Posterior cingulate gyrus (tissue), 11 donors: Measurements from ENCODE around the gene CLPSL2.

ENCODE experiments used
- DNase-seq, 10 donors: peaks; one replicate each; pipeline versions ENCODE4 v3.0.0 to v3.0.0-alpha.2; 2020 to 2021; ENCODE audit warnings: mixed read lengths in 3 of 10
- intact Hi-C: fragments of 100-400 bp; cut with DNase I; formaldehyde crosslinking; loops from one replicate; pipeline ENCODE4 v1.15.1; 2023

Gene CLPSL2, protein sequence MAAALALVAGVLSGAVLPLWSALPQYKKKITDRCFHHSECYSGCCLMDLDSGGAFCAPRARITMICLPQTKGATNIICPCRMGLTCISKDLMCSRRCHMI

DNA sequence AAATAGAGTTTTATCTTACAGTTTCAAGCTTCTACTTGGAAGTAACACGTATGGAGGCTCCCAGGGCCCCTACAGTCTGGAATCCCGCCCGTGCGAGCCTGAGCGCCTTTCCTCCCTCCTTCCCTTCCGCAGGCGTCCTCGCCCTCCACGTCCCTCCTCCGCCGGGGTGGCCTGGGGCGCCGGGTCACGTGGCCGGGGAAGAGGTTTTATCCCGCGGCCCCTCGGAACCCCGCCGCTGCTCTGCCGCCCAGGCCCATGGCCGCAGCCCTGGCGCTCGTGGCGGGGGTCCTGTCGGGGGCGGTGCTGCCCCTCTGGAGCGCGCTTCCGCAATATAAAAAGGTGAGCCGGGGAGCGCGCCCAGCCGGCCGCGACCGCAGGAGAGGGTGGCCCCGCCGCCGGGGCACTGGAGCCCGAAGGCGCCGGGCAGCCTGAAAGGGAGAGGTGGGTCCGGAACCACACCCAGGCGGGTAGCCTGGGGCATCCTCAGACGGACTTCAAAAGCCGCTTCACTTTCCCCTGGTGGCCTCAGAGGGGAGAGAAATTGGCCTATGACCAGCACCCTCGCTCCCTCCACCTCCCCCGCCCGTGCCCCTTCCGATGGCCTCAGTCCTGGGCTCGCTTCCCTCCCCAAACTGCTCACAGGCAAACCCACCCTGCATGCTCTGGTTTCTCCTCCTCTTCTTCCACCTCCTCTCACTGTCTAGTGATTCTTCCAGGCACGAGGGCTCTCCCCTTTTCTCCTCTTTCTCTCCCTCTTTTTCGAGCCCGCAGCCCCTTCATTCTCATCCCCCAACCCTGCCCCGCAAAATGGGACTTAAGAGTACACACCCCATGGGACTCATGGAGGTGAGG, at the start of gene CLPSL2:
Gene CLPSL2 (plus strand): TSS at position 235 of the 852 bp plus-strand sequence. CDS start 21 bp downstream, at position 256.
- intact Hi-C loops: no loop called here
- peak in 1 of 10 donors; percentile 80 for DNase-seq

DNA sequence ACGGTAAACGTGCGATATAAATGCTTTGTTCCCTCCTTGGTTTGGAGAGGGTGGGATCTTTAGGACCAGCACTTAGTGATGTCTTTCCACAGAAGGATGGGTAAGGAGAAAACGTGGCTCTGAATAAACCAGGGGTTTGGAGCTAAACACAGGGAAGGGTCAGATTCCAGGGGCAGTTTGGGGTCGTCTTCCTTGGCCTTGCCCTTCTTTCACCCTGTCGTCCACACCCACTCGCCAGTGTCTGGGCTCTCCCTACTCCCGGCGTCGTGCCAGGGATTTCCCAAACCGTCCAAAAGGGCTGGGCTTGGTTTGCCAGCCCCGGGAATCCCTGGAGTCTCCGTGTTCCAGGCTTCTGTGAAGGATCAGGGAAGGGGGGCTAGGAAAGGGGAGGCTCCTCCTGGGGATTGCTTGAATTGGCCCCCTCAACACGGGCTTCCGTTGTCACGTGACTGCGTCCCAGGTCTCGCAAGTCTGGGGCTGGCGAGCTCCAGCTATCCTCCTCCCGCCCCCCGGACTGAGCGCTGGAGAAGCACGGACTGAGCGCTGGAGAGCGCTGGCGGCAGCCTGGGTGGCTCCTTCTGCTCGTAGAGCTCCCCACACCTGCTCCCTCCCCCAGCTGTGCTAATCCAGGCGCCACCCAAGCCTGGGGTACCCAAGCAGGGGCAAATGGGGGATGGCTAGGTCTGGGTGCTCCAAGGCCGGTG, 49.0 kb upstream of the CLPSL2 start:
- intact Hi-C loops: no loop called here
- peak; percentile 58 to 97 (median 77) for DNase-seq

DNA sequence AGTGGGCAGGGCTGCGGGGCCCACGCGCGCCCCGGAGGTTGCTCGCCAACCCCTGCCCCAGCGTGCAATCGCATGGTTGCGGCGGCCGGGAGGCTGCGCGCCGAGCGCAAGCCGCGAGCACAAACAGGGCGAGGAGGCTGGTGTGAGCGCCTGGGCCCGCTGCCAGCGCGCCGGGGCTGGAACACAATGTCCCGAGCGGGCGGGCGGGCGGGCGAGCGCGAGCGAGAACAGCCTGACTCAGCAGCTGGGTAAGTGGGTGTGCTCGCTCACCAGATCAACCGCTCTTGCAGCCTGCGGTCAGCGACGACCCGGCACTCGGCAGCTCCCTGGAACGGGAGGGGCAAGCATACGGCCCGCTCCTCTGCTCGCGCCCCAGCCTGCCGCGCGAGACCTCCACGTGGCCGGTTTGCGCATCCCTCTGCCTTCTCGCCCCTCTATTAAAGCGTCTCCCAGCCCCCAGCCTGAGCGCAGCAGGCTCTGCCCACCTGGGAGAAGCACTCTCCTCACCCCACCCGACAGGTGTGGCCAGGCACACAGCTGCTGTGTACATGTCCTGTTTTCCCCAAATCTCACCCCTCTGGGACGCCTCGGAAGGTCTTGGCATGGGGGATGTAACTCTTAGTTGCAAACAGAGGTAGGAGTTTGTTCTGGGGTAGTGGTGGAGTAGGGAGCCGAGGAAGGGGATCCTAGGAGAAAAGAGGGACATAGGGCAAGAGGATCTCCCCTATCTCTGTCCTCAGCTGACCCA, 48.3 kb upstream of the CLPSL2 start:
- peak; percentile 77 to 98 (median 89) for DNase-seq
- intact Hi-C loops: no loop called here

DNA sequence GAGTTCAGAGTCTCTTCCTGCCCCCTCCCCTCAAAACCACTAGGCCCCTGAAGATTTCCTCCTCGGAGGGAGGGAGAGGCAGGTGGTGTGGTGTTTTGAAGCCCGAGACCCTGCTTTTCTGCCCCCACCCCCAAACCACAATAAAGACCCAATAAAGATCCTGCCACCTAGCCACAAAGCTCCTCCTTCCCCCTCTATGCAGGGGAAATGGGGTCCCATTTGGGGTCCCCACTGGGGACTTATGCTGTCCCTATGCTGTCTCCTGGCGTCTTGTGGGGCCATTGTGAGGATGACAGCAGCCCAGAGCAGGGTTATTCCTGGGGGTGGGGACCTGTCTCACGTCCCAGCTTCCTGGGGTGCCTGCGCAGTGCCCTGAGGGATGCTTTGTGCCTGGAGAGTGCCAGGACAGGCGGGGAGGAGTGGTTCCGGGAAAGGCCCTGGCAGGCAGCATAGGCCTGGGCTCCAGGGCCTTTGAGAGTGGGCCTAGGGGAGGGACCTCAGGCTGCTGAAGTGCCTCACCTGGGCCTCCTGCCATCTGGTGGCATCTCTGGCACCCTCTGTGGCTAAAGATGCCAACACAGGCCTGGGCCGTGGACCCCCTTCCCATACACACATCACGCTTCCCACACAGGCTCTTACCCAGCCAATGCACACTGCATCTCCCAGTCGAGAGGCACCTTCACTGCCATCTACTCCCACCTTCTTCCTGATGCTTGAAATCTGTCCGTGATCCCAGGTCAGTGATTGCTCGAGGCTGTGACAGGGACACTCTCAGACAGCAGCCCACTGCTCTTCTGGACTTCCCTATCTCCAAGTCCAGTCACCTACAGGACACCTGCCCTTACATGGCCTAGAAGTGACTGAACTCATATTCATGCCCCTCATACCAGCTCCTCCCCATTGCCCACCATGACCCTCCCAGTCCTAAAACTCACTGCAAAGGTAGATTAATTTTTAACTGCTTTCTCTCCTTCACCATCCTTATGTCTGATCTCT, 47.4 kb upstream of the CLPSL2 start:
- intact Hi-C loops: no loop called here
- DNase-seq: peak in 7 of 10 donors; percentile 11 to 90 (median 59)

DNA sequence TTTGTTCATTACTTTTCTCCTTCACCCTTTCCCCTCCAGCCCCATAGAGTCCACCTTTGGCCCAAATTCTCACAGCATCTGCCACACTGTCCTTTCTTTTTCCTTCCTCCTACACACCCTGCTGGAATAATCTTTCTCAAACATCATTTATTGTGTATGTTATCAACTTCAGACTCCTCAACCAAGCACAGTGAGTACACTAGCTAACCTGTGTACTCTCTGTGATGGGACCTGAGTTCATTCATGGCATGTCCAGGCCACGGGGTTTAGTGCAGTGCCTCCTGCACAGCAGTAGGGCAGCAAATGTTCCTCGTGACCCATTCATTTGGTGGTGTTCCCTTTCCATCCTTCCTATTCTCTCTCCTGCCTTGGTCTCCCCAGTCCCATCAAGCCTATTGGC, 46.7 kb upstream of the CLPSL2 start:
- intact Hi-C loops: loop anchor here (5.0 kb wide), 1 partner anchor 127 kb away; no protein-coding TSS in a partner anchor
- DNase-seq: peak in 2 of 10 donors; percentile 5 to 8

DNA sequence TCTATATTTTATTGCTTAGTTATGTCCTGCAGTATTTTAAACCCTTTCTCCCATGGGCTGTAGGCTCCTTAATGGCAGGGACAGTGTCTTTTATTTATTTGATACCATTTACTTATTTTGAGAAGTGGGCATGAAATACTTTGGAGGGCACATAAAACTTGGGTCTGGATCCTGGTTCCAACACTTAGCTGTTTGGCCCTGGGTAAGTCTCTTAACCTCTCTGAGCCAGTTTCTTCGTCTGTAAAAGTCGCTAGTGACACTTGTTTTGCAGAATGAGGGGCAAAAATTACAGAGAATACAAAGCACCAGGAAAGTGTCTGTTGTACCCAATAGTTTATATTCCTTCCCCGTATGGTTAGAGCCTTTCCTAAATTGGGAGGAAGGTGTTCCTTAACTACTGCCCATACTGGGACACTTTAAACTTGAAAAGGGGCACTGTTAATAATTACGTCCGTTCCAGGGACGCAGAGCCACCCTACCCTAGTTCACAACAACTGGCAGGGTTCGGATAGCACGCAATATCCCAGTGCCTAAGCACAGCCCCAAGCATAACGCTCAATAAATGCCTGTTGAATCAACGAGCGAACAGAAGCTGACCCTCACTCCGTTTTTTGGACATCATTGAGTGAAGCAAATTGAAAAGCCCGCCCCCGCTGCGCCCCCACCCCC, 45.5 kb upstream of the CLPSL2 start:
- no peak for DNase-seq
- intact Hi-C loops: loop anchor here (5.0 kb wide), 1 partner anchor 129 kb away; no protein-coding TSS in a partner anchor

DNA sequence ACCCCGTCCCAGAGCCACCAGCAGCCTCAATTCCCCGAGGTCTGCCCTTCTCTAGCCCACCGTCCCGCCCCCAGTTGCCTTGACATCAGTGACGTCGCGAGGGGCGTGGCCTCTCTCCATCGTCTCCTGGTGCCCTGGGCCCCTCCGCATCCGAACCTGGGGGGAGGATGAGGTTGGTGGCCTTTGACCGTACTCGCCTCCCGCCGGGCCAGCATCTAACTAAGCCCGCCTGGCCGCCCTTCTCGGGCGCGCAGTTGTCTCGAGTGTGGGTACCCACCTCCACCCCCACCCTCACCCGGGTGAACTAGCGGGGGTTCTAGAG, 45.0 kb upstream of the CLPSL2 start:
- intact Hi-C loops: loop anchor here (5.0 kb wide), 1 partner anchor 129 kb away; no protein-coding TSS in a partner anchor
- peak; percentile 87 to 99 (median 96) for DNase-seq

DNA sequence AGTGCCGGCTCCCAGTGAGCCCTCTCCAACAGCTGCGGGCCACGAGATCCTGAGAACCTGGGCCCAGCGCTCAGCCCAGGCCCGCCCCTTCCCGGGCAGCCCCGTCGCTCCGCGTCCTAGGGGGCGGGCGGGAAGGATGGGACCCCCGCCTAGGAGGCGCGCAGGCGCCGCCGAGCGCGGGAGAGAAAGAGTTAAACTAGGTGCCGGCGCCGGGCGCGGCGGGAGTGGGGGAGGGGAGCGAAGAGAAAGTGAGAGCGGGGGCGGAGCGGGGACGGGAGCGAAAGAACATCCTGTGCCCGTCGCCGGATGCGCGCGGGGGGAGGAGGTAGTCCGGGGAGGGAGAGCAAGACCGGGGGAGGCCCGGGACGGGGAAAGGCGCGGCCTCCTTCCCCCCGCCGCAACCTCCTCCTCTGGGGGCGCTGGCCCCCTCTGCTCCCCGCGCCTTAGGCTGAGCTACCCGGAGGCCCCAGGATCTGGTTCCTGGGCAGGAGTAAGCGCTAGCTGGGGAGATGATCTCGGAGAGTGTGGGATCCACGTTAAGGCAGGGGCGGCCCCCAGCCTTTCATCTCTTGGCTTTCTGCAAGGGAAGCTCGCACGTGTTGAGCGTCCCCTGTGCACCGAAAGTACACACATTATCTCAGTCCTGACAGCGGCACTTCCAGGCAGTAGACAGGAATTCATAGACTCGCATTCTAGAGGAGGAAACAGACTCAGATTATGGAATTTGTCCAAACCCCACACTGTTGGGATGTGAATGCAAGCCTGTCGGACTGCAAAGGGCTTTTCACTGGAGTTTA, 44.5 kb upstream of the CLPSL2 start:
- intact Hi-C loops: loop anchor here (2.0 to 5.0 kb wide), 2 partner anchors 45 to 130 kb away; no protein-coding TSS in a partner anchor
- peak; percentile 78 to 97 (median 88) for DNase-seq

DNA sequence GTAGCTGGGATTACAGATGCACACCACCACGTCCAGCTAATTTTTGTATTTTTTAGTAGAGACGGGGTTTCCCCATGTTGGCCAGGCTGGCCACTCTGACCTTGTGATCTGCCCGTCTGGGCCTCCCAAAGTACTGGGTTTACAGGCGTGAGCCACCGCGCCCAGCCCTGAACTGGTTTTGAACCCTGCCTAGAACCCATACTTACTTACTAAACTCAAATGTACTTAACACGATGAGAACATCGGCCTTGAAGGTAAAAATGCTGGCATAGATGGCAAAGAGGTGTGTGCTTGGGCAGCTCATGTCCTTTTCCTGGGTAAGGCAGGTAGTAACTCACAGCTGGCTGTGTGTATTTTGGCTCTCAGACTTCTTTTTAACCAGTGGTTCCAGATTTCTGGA, 42.8 kb upstream of the CLPSL2 start:
- DNase-seq: peak in 2 of 10 donors; percentile 29 to 70
- intact Hi-C loops: loop anchor here (2.0 to 5.0 kb wide), 2 partner anchors 47 to 131 kb away; no protein-coding TSS in a partner anchor

DNA sequence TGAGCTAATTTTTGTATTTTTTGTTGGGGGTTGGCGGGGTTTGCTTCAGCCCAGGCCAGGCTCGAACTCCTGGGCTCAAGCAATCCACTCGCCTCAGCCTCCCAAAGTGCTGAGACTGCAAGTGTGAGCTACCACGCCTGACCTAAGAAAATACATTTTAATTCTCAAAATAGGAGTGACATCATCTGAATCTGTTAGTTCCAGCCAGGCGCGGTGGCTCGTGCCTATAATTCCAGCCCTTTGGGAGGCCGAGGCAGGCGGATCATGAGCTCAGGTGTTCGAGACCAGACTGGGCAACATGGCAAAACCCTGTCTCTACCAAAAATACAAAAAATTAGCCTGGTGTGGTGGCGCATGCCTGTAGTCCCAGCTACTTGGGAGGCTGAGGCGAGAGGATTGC, 42.1 kb upstream of the CLPSL2 start:
- intact Hi-C loops: loop anchor here (5.0 kb wide), 1 partner anchor 132 kb away; no protein-coding TSS in a partner anchor
- peak in 3 of 10 donors; percentile 32 to 49 (median 43) for DNase-seq

DNA sequence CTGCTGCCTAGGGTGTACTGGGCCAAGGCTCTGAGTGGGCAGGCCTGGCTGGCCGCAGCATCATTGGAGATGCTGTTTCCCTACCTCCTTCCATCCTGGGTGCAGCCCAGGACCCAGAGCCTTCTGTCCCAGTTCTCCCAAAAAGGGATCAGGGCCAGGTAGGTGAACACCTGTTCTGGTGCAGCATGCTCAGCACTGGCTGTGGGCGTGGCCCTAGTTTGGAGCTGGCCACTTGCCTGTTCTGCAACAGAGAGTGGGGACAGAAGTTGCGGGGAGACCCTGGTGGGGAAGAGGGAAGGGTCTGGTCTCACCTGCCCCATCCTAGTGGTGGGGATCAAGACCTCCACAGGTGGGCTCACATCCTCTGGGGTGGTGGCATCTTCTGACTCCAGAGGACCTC, 40.9 kb upstream of the CLPSL2 start:
- intact Hi-C loops: no loop called here
- peak in 2 of 10 donors; percentile 54 to 66 for DNase-seq

DNA sequence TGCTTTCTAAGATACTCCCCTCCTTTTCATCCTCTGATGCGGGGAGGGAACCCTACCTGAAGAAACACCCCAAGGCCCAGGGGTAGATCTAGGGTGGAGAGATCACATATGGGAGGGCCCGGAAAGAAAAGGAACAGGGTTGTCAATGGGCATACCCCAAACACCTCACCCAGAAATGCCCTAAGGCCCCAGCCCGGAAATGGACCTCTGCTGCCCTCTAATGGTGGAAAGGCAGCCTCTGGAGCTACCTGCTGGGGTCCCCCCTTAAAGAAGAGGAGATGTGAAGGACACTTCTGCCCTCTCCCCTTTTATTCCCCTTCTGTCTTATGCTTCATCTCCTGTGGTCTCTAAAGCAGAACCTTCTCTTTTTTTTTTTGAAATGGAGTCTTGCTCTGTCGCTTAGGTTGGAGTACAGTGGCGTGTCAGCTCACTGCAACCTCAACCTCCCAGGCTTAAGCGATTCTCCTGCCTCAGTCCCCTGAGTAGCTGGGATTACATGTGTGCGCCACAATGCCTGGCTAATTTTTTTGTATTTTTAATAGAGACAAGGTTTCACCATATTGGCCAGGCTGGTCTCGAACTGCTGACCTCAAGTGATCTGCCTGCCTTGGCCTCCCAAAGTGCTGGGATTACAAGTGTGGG, 40.0 kb upstream of the CLPSL2 start:
- DNase-seq: peak in 9 of 10 donors; percentile 63 to 96 (median 83)
- intact Hi-C loops: loop anchor here (2.0 kb wide), 1 partner anchor 268 kb away; the partner anchor contains the start of gene RPL10A

DNA sequence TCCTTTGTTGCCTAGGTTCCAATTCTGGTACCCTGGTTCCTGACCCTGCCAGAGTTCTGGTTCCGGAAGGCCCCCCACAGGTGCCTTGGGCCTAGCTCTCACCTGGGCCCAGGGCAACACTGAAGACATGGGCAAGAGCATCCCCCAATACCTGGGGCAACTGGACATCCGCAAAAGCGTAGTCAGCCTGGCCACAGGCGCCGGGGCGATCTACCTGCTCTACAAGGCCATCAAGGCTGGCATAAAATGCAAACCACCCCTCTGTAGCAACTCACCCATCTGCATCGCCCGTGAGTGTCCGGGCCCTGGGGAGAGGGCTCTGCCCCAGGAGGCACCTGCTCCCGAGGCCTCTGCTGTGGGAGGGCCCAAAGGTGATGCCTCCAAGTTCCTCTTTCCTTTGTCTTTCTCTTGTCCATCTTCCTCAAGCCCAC, 39.4 kb upstream of the CLPSL2 start, which contains the start of gene ARMC12:
Gene ARMC12 (plus strand): TSS at position 51 of the 431 bp plus-strand sequence. CDS start 77 bp downstream, at position 128.
- intact Hi-C loops: loop anchor here (1.0 to 2.0 kb wide), 3 partner anchors 153 to 268 kb away; partner anchors contain the start of gene RPL10A
- DNase-seq: peak in 2 of 10 donors; percentile 42 to 70

DNA sequence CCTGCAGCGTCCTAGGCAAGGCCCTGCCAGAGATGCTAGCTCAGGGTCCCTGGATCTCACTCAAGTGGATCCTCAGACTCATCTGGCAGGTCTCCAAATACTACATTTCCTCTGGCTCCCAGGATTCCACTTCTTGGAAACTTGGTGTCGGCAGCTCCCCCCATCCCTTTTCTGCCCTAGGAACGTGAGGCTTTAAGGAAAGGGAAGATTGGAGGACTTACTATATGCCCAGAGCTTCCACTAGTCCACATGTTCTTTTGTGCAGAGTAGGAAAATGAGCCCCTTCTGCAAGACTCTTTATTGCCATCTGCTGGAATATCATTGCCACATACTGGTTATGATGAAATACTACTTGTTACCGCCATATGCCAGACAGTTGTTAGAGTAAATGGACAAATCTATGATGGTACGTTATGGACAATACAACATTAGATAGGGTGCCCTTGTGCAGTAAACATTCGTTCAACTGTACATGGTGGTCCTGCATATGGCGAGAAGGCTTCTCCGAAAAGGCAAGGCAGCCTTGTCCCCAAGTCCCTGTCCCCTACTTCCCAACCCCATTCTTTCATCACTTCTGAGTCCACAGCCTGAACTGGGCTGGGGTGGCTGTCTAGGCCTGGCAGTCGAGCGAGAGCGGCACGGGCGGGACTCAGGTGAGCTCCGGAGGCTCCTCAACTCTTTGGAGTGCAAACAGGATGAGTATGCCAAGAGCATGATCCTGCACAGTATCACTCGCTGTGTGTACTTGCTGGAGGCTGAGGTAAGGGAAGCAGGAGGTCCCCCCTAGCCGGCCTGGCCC, 38.8 kb upstream of the CLPSL2 start:
- peak in 2 of 10 donors; percentile 37 to 66 for DNase-seq

DNA sequence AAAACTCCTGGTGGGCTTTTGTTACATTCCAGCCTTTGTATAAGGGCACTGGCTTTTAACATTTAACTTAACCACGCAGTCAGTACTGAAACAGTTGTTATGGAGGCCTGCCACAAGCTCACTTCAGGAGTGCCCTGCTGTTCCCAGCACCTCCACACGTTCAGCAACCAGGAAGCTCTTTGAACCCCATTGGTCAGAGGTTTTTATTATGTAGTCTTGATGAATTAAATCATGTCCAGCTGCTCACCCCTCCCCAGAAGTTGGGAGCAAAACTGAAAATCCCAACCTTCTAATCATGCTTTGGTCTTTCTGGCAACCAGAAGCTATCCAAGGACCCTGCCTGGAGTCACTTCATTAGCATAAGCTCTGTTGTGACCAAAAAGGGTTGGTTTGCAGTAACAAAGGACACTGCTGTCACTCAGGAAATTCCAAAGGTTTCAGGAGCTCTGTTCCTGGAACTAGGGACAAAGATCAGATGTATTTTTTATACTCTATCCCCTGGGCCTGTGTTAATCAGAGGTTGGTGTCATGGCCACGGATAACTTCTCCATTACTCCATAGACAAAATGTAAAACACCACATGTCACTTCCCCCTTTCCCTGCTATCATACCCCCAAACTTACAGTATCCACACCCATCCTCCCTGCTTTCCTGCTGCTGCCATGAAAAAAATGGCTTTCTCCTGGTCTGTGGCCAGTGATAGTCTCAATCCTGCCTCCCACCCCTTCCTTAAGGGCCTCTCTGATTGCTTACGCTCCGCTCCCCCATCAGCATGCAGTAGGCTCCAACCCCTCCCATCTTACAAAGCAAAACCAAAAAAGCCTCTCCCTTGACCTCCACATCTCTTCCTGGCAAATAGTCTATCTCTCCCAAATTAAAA, 36.5 kb upstream of the CLPSL2 start:
- DNase-seq: peak in 2 of 10 donors; percentile 4 to 14
- intact Hi-C loops: loop anchor here (10.0 kb wide), 1 partner anchor 385 kb away; no protein-coding TSS in a partner anchor

More for the DNA sequence above, 38.8 kb upstream of the CLPSL2 start:
- intact Hi-C loops: loop anchor here (1.0 to 2.0 kb wide), 3 partner anchors 153 to 269 kb away; partner anchors contain the start of gene RPL10A
